HG03460 (cell line): ENCODE results near the gene PKM.
"Not testable (repeated sequence)": the region's sequence is repeated elsewhere in the genome, so short reads cannot be mapped to it uniquely, and the experiment has no call there.

ENCODE experiments used
- ATAC-seq: cut with Tn5 transposase; IDR thresholded peaks from one replicate; pipeline ENCODE4 v1.9.1; 2021; ENCODE audit not compliant: unreplicated experiment

PKM gene

DNA sequence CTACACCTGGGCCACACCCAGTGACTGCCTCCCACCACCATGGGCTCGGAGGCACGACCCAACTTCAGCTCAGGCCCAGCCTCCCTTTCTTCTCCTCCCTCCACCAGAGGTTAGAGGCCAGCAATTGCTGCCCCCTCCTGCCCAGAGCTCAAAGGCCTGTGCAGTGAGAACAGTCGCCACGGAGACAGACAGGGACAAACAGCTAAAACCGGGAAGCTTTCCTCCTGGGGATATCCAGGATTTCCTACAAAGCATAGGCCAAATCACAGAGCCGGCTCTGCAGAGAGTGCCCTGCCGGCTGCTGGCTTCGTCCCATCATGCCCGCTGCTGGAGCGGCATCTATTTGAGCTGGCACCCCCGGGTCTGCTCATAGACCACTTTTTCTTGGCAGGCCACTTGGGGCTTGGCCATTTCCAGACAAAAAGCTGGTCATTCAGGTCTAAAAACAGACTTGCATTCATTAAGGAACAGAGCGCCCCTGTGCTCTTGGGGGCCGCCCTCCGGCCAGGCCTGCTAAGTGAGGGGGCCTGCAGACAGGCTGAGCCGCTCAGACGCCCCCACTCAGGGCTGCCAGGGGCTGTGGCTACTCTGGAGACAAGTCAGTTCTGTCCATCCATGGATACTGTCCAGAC, 50.9 kb downstream of the PKM start:
- ATAC-seq = no peak

DNA sequence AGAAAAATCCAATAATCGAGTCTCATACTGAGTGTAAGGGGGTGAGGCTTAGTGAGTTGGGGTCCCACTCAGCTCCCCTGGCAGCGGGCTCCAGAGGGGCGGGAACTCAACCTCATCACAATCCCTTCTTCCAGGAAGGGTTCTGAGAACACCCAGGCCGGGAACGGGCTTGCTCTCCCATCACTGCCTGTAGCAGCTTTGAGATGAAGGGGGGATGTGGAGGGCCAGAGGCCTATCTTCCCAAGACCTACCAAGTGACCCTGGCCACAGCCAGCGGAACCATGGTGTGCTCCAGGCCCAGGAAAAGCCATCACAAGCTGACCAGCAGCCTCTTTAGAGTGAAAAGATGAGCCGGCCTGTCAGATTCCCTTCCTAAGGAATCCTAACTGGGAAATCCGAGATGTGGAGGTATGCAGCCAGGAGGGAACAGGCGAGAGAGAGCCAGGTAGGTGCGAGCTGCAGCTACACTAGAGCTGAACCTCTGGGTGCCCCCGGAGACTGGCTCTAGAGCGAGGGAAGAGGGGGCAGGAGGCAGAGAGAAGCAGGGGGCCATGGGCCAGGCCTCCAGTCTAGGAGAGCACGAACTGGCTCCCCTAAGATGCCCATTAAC, 51.9 kb downstream of the PKM start:
- ATAC-seq = no peak

DNA sequence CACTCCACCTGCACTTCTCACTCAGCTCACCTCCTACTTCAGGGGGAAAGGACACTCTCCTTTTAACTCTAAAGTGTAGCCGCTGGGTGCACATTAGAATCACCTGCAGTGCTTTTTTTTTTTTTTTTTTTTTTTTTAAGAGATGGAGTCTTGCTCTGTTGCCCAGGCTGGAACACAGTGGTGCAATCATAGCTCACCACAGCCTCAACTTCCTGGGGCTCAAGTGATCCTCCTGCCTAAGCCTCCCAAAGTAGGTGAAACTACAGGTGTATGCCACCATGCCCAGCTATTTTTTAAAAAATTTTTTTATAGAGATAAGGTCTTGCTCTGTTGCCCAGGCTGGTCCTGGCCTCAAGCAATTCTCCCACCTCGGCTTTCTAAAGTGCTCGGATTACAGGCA, 54.2 kb downstream of the PKM start:
- ATAC-seq = no peak

DNA sequence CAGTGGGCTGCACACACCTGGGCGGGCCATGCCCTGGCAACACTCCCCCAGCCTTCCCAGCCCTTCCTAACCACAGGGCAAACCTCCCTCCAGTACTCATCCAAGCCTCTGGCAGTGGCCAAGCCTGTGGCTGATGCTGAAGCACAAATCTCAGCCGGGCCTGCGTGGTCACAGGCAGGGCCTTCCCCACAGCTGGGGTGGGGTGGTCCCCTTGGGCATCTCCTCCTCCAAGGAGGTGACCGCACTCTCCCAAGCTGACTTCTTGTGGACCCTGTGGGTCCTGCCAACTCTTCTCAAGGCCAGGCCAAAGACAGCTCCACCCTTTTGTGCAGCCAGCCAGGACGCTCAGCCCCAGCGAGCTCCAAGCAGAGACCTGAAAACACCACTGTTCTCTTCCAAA, 54.8 kb downstream of the PKM start:
- no peak for ATAC-seq

DNA sequence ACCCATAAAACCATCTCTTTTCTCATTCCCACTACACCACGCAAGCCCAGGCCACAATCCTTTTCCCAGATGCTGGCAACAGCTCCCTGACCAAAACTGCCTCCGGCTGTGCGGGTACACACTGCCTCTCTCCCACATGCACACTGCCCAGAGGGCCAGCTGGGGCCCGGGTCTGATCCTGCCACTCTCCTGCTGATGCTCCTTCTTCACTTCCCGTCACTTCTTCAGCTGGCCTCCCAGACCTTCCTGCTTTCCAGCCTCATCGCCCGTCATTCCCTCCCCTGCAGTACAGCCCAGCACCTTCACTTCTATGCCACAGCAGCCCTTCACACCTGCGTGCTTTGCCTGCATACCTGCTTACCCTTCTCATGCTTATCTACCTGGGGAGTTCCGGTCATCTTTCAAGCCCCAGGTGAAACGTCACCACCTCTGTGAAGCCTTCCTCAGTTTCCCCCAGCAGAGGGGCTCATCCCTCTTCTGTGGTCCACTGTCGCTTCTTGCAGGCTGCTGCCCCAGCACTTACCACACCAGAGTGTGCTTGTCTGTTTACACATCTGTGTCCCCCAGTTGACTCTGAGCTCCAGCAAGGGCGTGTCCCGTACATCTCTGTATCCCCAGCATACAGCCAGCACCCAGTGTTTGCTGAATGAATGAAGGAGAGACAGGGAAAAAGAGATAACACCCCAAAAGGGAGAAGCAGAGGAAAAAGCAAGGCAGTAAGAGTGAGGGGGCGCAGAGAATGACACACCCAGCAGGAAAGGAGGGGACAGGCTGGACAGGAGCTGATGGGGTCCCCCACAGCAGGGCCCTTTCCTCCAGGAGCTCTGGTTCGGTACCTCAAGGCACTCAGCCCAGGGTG, 55.6 kb downstream of the PKM start:
- ATAC-seq = no peak

DNA sequence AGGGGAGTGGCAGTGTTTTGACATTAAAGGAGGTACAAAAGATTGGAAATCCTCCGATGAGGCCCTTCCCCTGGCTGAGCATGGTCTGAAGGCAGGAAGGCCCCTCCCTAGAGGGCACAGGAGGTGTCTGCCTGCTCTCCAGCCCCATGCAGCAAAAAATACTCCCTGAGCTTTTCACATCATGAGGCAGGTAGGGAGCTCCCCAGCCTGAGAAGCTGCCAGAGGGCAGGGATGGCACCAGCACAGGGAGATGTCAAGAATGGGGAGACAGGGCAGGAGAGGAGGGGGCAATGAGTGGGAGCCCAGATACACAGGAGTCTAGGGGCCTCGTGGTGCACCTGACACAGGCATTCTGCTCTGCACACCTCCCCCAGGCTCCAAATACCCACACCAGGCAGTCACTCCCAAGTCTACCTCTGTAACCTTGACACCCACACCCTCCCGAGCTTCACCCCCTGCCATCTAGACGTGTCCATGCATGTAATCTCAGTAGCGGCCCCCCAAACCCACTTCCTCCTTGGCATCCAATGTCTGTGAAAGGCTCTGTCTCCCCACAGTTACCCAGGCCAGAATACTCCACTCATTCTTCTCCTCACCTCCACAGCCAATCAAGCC, 56.3 kb downstream of the PKM start:
- ATAC-seq = no peak

DNA sequence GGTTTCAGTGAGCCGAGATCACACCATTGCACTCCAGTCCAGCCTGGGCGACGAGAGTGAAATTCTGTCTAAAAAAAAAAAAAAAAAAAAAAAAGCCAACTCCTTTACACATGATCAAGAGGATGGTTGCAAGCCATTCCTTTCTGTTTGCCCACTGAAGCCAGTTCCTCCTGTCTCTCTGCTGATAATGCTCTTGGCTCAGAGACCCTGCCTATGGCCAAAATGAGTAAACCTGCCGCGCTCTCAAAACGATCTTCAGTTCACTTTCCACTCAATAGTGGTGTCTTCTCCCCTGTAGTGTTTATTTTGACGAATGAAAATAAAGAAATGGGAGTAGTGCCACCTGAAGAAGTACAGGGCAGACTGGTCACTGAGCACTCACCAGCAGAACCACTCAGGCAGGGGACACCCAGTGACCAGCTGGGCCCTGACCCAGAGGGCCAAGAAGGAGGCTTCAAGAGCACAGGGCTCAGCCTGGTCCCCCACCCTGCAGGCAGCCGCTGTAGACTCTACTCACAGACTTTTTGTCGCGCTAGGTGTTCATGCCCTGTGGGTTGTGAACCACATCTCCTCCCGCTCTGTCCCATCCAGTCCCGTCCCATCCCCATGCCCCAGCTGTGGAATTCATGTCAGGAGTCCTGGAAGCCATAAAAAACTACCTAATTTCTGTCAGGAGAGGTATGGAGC, 57.0 kb downstream of the PKM start:
- ATAC-seq = no peak

DNA sequence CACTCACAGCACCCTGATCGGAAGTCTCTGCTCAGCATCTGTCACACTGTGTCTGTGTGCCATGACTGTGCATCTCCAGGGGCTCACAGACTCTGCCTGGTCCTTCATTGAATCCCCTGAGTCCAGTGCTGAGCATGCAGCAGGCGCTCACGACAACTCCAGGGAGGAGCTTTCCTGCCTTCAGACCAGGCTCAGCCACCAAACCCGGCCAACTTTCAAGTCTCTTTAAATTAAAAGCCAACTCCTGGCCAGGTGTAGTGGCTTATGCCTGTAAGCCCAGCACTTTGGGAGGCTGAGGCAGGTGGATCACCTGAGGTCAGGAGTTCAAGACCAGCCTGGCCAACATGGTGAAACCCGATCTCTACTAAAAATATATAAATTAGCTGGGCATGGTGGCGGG, 57.6 kb downstream of the PKM start:
- ATAC-seq = no peak

DNA sequence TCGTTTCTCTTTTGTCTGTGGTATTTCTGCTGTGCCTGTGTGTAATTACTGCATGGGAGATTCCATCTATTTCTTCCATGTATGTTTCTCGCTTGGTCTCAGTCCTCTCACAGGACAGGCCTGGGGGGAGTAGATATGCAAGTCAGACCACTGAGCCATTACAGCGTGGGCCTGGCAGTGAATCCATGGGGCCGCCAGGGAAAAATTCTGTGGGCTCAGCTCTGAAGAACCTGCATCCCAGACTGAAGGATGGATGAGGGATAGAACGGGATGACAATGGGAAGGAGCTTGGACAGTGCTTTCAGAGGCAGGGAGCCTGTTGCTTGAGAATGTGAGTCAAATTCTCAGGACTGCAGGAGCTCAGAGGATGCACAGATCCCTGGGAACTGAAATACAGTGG, 58.2 kb downstream of the PKM start:
- ATAC-seq = no peak

DNA sequence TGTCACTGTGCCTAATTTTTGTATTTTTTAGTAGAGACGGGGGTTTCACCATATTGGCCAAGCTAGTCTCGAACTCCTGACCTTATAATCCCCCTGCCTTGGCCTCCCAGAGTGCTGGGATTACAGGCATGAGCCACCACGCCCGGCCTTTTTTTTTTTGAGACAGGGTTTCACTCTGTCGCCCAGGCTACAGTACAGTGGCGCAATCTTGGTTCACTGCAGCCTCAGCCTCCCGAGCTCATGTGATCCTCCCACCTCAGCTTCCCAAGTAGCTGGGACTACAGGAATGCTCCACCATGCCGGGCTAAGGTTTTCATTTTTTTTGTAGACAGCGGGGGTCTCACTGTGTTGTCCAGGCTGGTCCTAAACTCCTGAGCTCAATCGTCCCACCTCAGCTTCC, 59.0 kb downstream of the PKM start:
- ATAC-seq = not testable (repeated sequence)

DNA sequence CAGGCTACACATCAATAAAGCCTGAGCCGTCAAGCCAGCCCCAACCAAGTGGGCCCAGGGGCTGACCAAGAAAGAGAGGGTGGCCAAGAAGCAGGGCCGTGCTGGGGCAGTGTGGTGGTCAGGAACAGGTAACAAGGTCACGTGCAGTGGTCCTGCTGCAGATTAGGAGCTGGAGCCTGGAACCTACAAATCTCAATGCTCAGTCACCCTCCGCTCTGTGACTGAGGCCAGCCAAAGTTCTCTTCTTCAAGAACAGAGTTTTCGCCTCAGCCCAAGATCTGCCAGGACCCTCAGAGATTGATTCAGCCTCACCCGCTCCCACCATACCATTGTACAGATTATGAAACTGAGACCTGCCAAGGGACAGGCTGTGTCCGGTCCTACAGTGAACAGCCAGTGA, 60.3 kb downstream of the PKM start:
- no peak for ATAC-seq

DNA sequence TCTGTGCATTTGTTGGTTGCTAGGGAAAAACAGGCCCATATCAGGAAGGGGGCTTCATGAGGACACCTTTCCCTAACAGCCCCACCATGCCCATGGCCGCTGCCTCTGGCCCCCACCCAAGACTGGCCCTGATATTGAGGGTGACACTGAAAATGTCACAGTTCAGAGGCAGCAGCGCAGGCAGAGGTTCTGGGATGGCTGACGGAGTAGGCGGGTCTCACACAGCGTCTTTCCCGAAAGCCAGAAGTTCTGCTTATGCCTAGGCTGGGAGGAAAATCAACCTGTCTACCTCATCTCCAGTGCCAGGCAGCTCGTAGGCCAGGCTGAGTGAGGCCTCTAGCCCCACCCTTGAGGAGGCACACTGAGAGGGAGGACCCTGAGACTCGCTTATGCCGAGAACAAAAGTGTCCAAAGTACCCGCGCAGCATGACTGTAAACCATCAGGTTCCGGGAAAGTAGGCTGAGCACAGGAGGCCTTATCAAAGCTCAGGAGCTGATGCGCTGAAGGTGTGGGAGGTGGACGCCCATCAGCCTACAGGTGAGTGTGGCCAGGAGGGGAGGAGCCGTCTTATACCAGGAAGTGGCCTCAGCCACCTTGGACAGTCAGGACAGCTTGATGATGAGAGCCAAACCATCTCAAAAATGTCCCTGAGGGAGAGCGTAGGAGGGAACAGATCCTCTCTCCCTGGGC, 60.9 kb downstream of the PKM start:
- no peak for ATAC-seq

DNA sequence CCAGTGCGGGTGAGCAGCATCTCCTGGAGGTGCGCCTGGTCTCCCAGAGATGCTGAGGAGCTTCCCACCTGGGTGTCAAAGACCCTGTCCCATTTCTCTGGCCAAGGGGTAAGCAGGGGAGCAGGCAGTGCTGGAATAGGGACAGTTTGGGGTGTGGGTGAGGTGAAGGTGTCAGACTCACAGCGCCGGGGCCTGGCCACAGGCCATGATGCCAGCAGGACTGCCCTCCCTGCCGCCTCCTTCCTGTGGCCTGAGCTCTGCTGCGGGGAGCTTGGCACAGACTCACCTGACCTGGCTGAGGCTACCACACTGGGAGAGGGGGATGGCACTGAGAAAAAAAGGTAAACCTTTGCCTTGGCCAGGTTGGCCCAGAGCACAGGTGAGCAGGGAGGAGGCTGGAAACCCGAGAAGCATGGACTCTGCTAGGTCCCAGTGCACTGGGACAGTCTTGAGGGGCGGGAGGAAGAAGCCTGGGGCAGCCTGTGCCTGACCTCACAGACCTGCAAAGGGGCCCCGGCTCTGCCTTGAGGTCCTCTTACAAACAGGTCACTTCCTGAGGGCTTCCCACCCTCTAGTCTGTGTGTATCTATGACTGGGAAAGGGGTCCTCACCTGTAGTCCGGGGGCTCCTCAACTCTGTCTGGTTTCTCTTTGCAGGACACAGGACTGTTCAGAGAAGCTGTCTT, 61.6 kb downstream of the PKM start:
- ATAC-seq = no peak

DNA sequence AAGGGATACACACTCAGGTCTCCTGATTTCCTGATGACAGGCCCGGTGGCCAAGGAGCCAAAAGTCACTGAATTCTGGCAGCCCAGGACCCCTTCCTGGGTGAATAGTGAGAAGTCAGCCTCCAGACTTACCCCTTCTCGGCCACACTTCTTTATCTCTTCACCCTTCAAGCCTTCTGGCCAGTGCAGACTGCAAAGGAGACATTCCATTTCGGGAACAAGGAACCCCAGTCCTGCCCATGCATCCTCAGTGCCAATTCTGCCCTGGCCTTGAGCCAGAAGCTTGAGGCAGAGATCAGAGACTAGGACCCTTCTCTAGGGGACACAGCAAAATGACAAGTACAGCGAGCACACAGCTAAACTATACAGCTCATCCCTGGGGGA, 62.2 kb downstream of the PKM start:
- no peak for ATAC-seq

DNA sequence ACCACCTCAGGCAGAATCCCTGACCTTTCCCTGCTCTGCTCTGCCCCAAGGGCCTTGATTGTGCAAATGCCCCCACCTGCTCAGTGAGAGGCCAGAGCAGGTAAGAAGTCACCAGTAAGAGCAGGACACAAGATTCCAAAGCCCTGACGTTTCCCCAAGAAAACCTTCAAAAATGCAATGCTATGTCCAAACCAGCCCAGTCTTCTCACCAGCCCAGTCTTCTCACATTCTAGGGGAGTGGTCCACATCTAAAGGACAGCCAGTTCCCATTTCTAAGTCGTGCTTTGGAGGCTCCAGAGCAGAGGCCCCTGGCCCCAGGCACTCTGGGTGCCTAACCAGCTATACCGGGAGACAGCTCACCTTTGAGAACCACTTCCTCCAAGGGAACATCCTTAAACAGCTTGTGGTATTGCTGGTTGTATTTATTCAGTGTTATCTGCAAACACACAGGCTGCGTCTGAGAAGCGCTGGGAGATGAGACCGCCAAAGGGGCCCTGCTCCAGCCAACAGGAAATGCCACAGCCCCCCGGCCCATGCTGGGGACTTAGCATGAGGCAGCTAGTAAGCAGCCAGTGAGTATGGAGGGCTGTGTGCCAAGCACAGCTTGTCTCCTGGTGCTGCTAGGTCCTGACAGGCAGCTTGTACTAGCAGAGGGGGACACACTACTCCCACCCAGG, 62.7 kb downstream of the PKM start:
- no peak for ATAC-seq

DNA sequence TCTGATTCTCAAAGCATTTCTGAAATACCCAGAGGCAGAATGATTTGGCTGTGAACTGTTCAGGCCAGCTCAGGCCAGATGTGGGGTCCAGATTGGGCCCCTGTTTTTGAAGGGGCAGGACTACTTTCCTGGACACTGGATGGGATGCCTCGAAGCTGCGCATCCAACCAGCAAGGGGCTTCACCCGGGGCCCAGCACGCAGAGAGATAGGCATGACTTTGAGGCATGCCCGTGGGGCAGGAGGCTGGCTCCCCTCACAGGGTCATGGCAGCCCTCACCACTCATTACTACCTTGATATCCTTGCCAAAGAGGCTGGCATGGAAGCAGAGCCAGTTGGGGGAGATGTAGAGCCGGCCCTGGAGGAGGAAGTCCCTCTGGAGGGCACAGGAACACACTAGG, 63.5 kb downstream of the PKM start:
- no peak for ATAC-seq

DNA sequence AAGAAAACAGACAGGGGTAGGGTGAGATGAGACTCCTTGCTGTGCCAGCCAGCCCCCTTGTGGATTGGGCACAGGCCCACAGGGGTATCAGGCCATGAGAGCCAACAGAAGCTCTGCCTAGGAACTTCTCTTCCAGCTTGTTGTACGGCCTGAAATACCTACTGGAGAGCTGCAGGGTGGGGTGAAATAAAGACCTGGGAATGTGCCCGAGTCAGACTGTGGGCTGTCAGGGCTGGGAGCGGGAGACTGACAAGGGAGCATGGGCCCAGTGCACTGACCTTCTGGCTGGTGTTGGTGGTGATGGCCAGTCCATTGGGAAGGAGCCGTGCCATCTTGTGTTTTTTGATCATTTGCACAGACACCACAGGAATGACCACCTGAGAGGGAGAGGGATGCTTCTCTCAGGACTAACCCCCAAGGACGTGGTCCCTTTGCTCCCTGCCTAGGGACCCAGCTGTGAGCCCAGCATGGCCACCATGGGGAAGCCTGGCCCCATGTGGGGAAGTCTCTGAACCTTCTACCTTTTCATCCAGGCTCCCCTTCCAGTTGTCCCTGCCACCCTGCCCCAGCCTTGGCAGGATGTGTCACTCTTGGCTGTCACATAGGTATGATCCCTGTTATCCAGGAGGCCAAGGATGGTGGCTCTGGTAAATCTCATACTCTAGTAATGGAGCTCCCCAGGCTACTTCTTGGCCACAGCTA, 64.1 kb downstream of the PKM start:
- no peak for ATAC-seq

DNA sequence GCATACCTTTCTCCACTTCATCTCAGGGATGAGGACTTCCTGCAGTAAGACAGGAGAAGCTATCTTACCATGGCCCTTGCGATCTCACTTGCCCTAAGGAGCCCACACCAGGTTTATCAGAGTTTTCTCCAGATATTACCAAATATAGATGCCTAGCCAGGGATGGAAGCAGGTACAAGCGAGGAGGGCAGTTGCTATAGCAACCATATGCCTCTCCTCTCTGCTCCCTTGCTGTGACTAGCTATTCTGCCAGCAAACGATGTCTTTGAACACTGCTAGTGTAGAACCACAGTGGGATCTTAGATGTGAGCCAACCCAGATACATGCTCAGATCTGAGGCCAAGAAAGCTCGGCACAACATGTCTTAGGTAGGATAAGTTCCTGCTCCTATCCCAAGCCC, 67.3 kb downstream of the PKM start:
- no peak for ATAC-seq

DNA sequence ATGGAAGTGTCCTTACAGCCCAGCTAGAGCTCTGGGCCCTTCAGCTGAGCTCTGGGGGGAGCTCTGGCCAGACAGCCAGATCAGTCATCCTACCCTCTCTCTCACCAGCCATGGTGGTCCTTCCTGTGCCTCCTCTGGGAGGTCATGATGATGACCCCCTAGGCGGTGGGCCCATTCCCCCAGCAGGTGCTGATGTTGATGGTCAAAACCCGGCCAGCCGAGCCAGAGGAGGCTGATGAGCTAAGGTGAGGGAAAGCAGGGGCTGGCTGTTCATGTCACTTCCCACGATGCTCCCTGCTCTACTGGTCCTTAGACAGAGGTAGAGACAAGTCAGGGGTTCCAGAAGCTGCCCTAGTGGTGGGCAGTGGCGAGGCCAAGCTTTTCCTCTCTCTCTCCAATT, 68.4 kb downstream of the PKM start:
- no peak for ATAC-seq
